Prostate gland (tissue), 2 donors: ENCODE results near the gene NFATC4. TPM values are rescaled to one million over a fixed set of nuclear protein-coding genes. Genes with fewer than 3 reads are reported as not detected.

Experiments used
- DNase-seq: peaks from one replicate; pipeline ENCODE4 v3.0.0-alpha.2; 2019; ENCODE audit warnings: low spot score
- H3K27ac ChIP-seq, 2 donors: fragments of 200-600 bp; sonication (generic); 2 replicates each; pipeline ENCODE4 v1.5.1; 2017 to 2019
- H3K27me3 ChIP-seq: fragments of 200-600 bp; sonication (generic); replicated peaks from 2 replicates; pipeline ENCODE4 v1.5.1; 2019; ENCODE audit not compliant: insufficient read depth
- H3K36me3 ChIP-seq, 2 donors: fragments of 200-600 bp; sonication (generic); 1 replicate in 1 of 2; 2 replicates in 1 of 2; pipeline versions ENCODE4 v1.5.1 to v1.8.1; 2017 to 2019
- H3K4me1 ChIP-seq: fragments of 200-600 bp; sonication (generic); replicated peaks from 2 replicates; pipeline ENCODE4 v1.5.1; 2019
- H3K4me3 ChIP-seq, 2 donors: fragments of 200-600 bp; sonication (generic); 2 replicates each; pipeline ENCODE4 v1.5.1; 2017 to 2019
- H3K9me3 ChIP-seq: fragments of 200-600 bp; sonication (generic); 2 replicates; pipeline ENCODE4 v1.5.1; 2017
- CTCF ChIP-seq, 4 experiments: fragments of 200-600 bp in 2 of 4; fragments of 450-650 bp in 2 of 4; sonication (generic) in 2 of 4; IDR thresholded peaks; 1 replicate in 3 of 4; 2 replicates in 1 of 4; pipeline ENCODE4 v1.5.1; 2016 to 2019; ENCODE audit warnings: antibody characterized with exemption in 4 of 4, mild to moderate bottlenecking in 2 of 4, moderate library complexity in 2 of 4
- POLR2A ChIP-seq: fragments of 450-650 bp; IDR thresholded peaks from one replicate; pipeline ENCODE4 v1.6.1; 2016; ENCODE audit warnings: antibody characterized with exemption, mild to moderate bottlenecking
- POLR2AphosphoS5 ChIP-seq: sonication (generic); formaldehyde crosslinking; IDR thresholded peaks from one replicate; pipeline ENCODE4 v1.6.1; 2017; ENCODE audit warnings: antibody characterized with exemption
- WGBS: methylation state at CpG from one replicate; pipeline ENCODE4 v1.1.5; 2018; 5-methylcytosine and 5-hydroxymethylcytosine counted together
- intact Hi-C: fragments of 100-400 bp; cut with DNase I; formaldehyde crosslinking; loops from one replicate; pipeline ENCODE4 v1.14.2; 2022
- total RNA-seq, 2 donors: library from RNA; depleted of rRNA; stranded (reverse); fragments of >200 nt; gene quantifications; one replicate each; pipeline ENCODE4 v1.1.0, GENCODE V29; 2016

NFATC4 gene
- 10 to 100 TPM in 1 of 2 donors, 1 to 10 TPM in 1; 6.3 to 41.1 TPM for total RNA-seq

- Histone ChIP-seq H3K27ac (peak within 1 kb of the TSS; percentile 85 to 92), H3K4me1 (no peaks in the 10 kb centered on the region), H3K36me3 (no peaks in the 10 kb centered on the region), H3K9me3 (no peaks in the 10 kb centered on the region), H3K4me3 (peak within 1 kb of the TSS; percentile 46 to 48), H3K27me3 (no peaks in the 10 kb centered on the region)
- 9% methylated on average over 21 of the region's 21 CpGs for WGBS
- TF ChIP-seq POLR2AphosphoS5: no peak
- TF ChIP-seq POLR2A: peak; percentile 0
- no peak for TF ChIP-seq CTCF (IDR thresholded peaks at IDR 0.05)
- intact Hi-C loops: no loop called here
- DNase-seq: peak; percentile 56
Observed at GRCh38 chr14:24367514-24368211, at the start of gene NFATC4. Gene NFATC4 (plus strand): TSS chr14:24368184. CDS start chr14:24368341, 157 bp downstream.

- H3K27me3 ChIP-seq: peaks cover 4% of the 10 kb centered on the region
- no peaks in the 10 kb centered on the region for H3K4me1 ChIP-seq
- H3K4me3 ChIP-seq: no peak overlapping the region
- intact Hi-C loops: no loop called here
- no peak overlapping the region for H3K27ac ChIP-seq
- WGBS: 85% methylated on average over 14 of the region's 14 CpGs
- TF ChIP-seq POLR2AphosphoS5 (no peak), POLR2A (no peak), CTCF (IDR thresholded peaks at IDR 0.05) (no peak)
- H3K36me3 ChIP-seq: no peaks in the 10 kb centered on the region
- H3K9me3 ChIP-seq: no peaks in the 10 kb centered on the region
- DNase-seq: no peak
Observed at GRCh38 chr14:24321212-24321975, 46.6 kb upstream of the NFATC4 start.

- no peak for TF ChIP-seq POLR2AphosphoS5
- TF ChIP-seq POLR2A: no peak
- TF ChIP-seq CTCF (IDR thresholded peaks at IDR 0.05): no peak
- intact Hi-C loops: no loop called here
- Histone ChIP-seq H3K36me3 (no peaks in the 10 kb centered on the region), H3K27ac (no peak overlapping the region), H3K4me3 (no peak overlapping the region), H3K4me1 (no peaks in the 10 kb centered on the region), H3K27me3 (peaks cover 4% of the 10 kb centered on the region), H3K9me3 (no peaks in the 10 kb centered on the region)
- 70% methylated on average over 10 of the region's 10 CpGs for WGBS
- no peak for DNase-seq
Observed at GRCh38 chr14:24322672-24323071, 45.3 kb upstream of the NFATC4 start.

GRCh38 chr14:24323341-24323740 lies 44.6 kb upstream of the NFATC4 start:
- TF ChIP-seq POLR2AphosphoS5 (no peak), CTCF (IDR thresholded peaks at IDR 0.05) (no peak), POLR2A (no peak)
- intact Hi-C loops: no loop called here
- no peaks in the 10 kb centered on the region for H3K9me3 ChIP-seq
- DNase-seq: no peak
- H3K4me3 ChIP-seq: no peak overlapping the region
- no peak overlapping the region for H3K27ac ChIP-seq
- peaks cover 3% of the 10 kb centered on the region for H3K27me3 ChIP-seq
- 64% methylated on average over 3 of the region's 3 CpGs for WGBS
- H3K36me3 ChIP-seq: no peaks in the 10 kb centered on the region
- H3K4me1 ChIP-seq: no peaks in the 10 kb centered on the region

GRCh38 chr14:24324024-24324423 lies 44.0 kb upstream of the NFATC4 start:
- H3K27me3 ChIP-seq: no peaks in the 10 kb centered on the region
- intact Hi-C loops: no loop called here
- H3K9me3 ChIP-seq: no peaks in the 10 kb centered on the region
- no peak for TF ChIP-seq POLR2A
- TF ChIP-seq CTCF (IDR thresholded peaks at IDR 0.05): no peak
- TF ChIP-seq POLR2AphosphoS5: no peak
- no peak for DNase-seq
- H3K36me3 ChIP-seq: no peaks in the 10 kb centered on the region
- no peaks in the 10 kb centered on the region for H3K4me1 ChIP-seq
- WGBS: 72% methylated on average over 6 of the region's 6 CpGs
- no peak overlapping the region for H3K4me3 ChIP-seq
- no peak overlapping the region for H3K27ac ChIP-seq
